Body of pancreas (tissue), 4 donors: ENCODE measurements around the gene ANKRD23.

ENCODE experiments used
- CTCF ChIP-seq, 7 experiments: fragments of 450-650 bp in 4 of 7; fragments of 200-600 bp in 3 of 7; sonication (generic) in 3 of 7; IDR thresholded peaks; one replicate each; pipeline ENCODE4 v1.5.1; 2016 to 2019; ENCODE audit warnings: antibody characterized with exemption in 7 of 7
- POLR2A ChIP-seq, 3 donors: fragments of 450-650 bp; IDR thresholded peaks; one replicate each; pipeline ENCODE4 v1.6.1; 2016; ENCODE audit warnings: antibody characterized with exemption in 3 of 3, mild to moderate bottlenecking in 2 of 3

DNA sequence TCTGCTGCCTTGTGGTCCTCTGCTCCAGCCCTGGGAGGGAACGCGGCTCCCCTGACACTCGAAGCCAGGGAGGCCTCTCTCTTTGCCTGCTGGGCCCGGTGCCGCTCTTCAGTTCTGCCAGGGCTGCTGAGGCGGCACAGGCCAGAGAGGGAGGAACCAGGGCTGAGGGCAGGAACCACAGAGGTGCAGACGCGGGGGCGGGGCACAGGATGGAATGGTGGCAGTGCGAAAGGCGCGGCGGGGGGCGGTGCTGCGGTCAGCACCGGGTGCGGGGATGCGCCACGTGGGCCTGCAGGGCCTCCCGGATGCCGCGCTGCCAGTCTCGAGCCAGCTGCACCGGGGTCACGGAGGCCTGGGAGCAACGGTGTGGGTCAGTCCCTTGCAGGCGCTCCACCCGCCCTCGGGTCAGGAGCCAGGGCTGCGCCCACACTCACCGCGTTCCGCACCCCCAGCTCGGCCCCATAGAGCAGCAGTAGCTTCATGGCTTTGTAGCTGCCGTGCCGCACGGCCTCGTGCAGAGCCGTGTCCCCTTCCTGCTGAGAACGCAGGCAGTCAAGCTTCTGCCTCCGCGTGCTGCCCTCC lies 4.4 kb downstream of the ANKRD23 start:
- TF ChIP-seq CTCF (IDR thresholded peaks at IDR 0.05) = no peak
- no peak for TF ChIP-seq POLR2A (IDR thresholded peaks at IDR 0.05)
